Neural cell (in vitro differentiated cells): Measurements from ENCODE around the gene KLHL6. TPM values are rescaled to one million over a fixed set of nuclear protein-coding genes. Genes with fewer than 3 reads are reported as not detected.

Experiments
- H2AFZ ChIP-seq: fragments of 200-600, 300-800 bp; sonication (generic), shearing (Covaris generic); 2 replicates; pipeline ENCODE4 v1.6.0; 2014; ENCODE audit warnings: low read depth, mild to moderate bottlenecking, antibody characterized with exemption, low read length, moderate library complexity
- H3F3A ChIP-seq: fragments of 200-600 bp; shearing (Covaris generic); 2 replicates; pipeline ENCODE4 v1.6.1; 2016; ENCODE audit warnings: mild to moderate bottlenecking, moderate library complexity, mixed read lengths, antibody characterized with exemption, low read length; ENCODE audit not compliant: insufficient read depth, poor library complexity, severe bottlenecking
- H3K27ac ChIP-seq: fragments of 200-600, 300-800 bp; sonication (generic), shearing (Covaris generic); 2 replicates; pipeline ENCODE4 v1.5.1; 2014; ENCODE audit warnings: mild to moderate bottlenecking, low read length, moderate library complexity
- H3K27me3 ChIP-seq: fragments of 300-800, 200-600 bp; sonication (generic), shearing (Covaris generic); 2 replicates; pipeline ENCODE4 v1.6.0; 2014; ENCODE audit warnings: mild to moderate bottlenecking, low read depth, low read length, moderate library complexity; ENCODE audit not compliant: insufficient read depth
- H3K36me3 ChIP-seq: fragments of 300-800, 200-600 bp; sonication (generic), shearing (Covaris generic); 2 replicates; pipeline ENCODE4 v1.5.1; 2014; ENCODE audit warnings: mild to moderate bottlenecking, antibody characterized with exemption, low read length, moderate library complexity; ENCODE audit not compliant: insufficient read depth
- H3K4me2 ChIP-seq: fragments of 300-800, 200-600 bp; sonication (generic), shearing (Covaris generic); 2 replicates; pipeline ENCODE4 v1.6.0; 2014; ENCODE audit warnings: mild to moderate bottlenecking, low read length
- H3K4me3 ChIP-seq: fragments of 300-800, 200-600 bp; sonication (generic), shearing (Covaris generic); 2 replicates; pipeline ENCODE4 v1.5.1; 2014; ENCODE audit warnings: mild to moderate bottlenecking, low read length, moderate library complexity
- H3K79me2 ChIP-seq: fragments of 200-600 bp; shearing (Covaris generic); replicated peaks from 2 replicates; pipeline ENCODE4 v1.6.0; 2014; ENCODE audit warnings: mild to moderate bottlenecking, low read length, moderate library complexity; ENCODE audit not compliant: insufficient read depth
- H3K9ac ChIP-seq: fragments of 300-800, 200-600 bp; sonication (generic), shearing (Covaris generic); 2 replicates; pipeline ENCODE4 v1.6.1; 2016; ENCODE audit warnings: mild to moderate bottlenecking, low read length, mixed read lengths
- H3K9me2 ChIP-seq: fragments of 200-600 bp; shearing (Covaris generic); 2 replicates; pipeline ENCODE4 v1.6.1; 2016; ENCODE audit warnings: mild to moderate bottlenecking, low read length, mixed read lengths; ENCODE audit not compliant: insufficient read depth
- H3K9me3 ChIP-seq: fragments of 200-600, 300-800 bp; sonication (generic), shearing (Covaris generic); 2 replicates; pipeline ENCODE4 v1.6.1; 2016; ENCODE audit warnings: mild to moderate bottlenecking, mixed run types, low read length, moderate library complexity, mixed read lengths
- H4K20me1 ChIP-seq: fragments of 200-600 bp; shearing (Covaris generic); 2 replicates; pipeline ENCODE4 v1.6.1; 2016; ENCODE audit warnings: mild to moderate bottlenecking, mixed run types; ENCODE audit not compliant: insufficient read depth
- EP300 ChIP-seq: fragments of 450-650 bp; conservative IDR thresholded peaks from 2 replicates; pipeline ENCODE4 v1.6.1; 2014; ENCODE audit warnings: antibody characterized with exemption, mild to moderate bottlenecking, moderate library complexity; ENCODE audit not compliant: poor library complexity, severe bottlenecking
- EZH2 ChIP-seq: fragments of 200-600, 300-800 bp; shearing (Covaris generic), sonication (generic); IDR thresholded peaks from 2 replicates; pipeline ENCODE4 v1.6.1; 2014; ENCODE audit warnings: antibody characterized with exemption, low read length, borderline replicate concordance, mild to moderate bottlenecking; ENCODE audit not compliant: insufficient read depth, poor library complexity, severe bottlenecking
- MXI1 ChIP-seq: fragments of 450-650 bp; conservative IDR thresholded peaks from 2 replicates; pipeline ENCODE4 v1.6.1; 2014; ENCODE audit warnings: antibody characterized with exemption, mild to moderate bottlenecking; ENCODE audit not compliant: poor library complexity, severe bottlenecking
- POLR2AphosphoS5 ChIP-seq: IDR thresholded peaks from 2 replicates; pipeline ENCODE4 v1.6.1; 2012
- RAD21 ChIP-seq: fragments of 450-650 bp; conservative IDR thresholded peaks from 2 replicates; pipeline ENCODE4 v1.6.1; 2014; ENCODE audit warnings: antibody characterized with exemption, mild to moderate bottlenecking, moderate library complexity
- SMC3 ChIP-seq: fragments of 450-650 bp; conservative IDR thresholded peaks from 2 replicates; pipeline ENCODE4 v1.6.1; 2014; ENCODE audit warnings: antibody characterized with exemption, mild to moderate bottlenecking, moderate library complexity; ENCODE audit not compliant: poor library complexity
- TAF1 ChIP-seq: IDR thresholded peaks from 2 replicates; pipeline ENCODE4 v1.6.1; 2012; ENCODE audit warnings: low read depth
- polyA plus RNA-seq: library from polyadenylated mRNA; depleted of rRNA; stranded (reverse); fragments of >200 nt; gene quantifications from 2 replicates; pipeline ENCODE4 v1.2.3, GENCODE V29; 2014
- TF ChIP-seq, protein P1 (sequence below): fragments of 450-650 bp; IDR thresholded peaks from 2 replicates; pipeline ENCODE4 v1.5.1; 2014; ENCODE audit warnings: antibody characterized with exemption, mild to moderate bottlenecking, moderate library complexity; ENCODE audit not compliant: poor library complexity, severe bottlenecking
- TF ChIP-seq, protein P2 (sequence below): IDR thresholded peaks from 2 replicates; pipeline ENCODE4 v1.6.1; 2012; ENCODE audit warnings: borderline replicate concordance

Gene KLHL6
- polyA plus RNA-seq, 1 donor from 2014 or later: not detected

DNA sequence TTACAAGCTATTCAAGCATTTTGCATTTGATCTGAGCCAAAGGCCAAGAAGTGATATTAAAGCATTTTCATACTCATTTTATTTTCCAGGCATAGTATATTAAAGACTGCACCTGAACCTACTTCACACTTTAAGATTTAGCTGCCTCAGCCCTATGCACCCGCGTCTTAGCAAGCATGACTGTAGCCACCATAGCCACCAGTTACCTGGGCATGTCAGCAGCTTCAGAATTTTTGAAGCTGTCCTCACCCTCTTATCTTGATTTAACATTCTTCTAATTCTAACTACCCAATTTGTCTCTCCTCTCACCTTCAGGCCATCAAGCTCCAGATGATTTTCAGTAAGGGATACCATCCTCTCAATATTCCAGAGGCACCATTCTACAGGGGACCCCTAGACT lies 39.1 kb upstream of the KLHL6 start:
- no peak overlapping the region for H3K4me3 ChIP-seq
- H3K9ac ChIP-seq: no peak overlapping the region
- no peaks in the 10 kb centered on the region for H3K36me3 ChIP-seq
- H3K4me2 ChIP-seq: no peak overlapping the region
- no peaks in the 10 kb centered on the region for H3K79me2 ChIP-seq
- no peak overlapping the region for H2AFZ ChIP-seq
- no peaks in the 10 kb centered on the region for H3K9me2 ChIP-seq
- H3K27ac ChIP-seq: no peak overlapping the region
- H4K20me1 ChIP-seq: no peaks in the 10 kb centered on the region
- no peaks in the 10 kb centered on the region for H3F3A ChIP-seq
- H3K27me3 ChIP-seq: no peaks in the 10 kb centered on the region
- no peaks in the 10 kb centered on the region for H3K9me3 ChIP-seq
- TF ChIP-seq SMC3 (no peak), POLR2AphosphoS5 (no peak), TAF1 (no peak), MXI1 (no peak), EP300 (no peak), RAD21 (no peak), EZH2 (no peak)
- TF ChIP-seq, protein P1, sequence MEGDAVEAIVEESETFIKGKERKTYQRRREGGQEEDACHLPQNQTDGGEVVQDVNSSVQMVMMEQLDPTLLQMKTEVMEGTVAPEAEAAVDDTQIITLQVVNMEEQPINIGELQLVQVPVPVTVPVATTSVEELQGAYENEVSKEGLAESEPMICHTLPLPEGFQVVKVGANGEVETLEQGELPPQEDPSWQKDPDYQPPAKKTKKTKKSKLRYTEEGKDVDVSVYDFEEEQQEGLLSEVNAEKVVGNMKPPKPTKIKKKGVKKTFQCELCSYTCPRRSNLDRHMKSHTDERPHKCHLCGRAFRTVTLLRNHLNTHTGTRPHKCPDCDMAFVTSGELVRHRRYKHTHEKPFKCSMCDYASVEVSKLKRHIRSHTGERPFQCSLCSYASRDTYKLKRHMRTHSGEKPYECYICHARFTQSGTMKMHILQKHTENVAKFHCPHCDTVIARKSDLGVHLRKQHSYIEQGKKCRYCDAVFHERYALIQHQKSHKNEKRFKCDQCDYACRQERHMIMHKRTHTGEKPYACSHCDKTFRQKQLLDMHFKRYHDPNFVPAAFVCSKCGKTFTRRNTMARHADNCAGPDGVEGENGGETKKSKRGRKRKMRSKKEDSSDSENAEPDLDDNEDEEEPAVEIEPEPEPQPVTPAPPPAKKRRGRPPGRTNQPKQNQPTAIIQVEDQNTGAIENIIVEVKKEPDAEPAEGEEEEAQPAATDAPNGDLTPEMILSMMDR: no peak
- TF ChIP-seq, protein P2, sequence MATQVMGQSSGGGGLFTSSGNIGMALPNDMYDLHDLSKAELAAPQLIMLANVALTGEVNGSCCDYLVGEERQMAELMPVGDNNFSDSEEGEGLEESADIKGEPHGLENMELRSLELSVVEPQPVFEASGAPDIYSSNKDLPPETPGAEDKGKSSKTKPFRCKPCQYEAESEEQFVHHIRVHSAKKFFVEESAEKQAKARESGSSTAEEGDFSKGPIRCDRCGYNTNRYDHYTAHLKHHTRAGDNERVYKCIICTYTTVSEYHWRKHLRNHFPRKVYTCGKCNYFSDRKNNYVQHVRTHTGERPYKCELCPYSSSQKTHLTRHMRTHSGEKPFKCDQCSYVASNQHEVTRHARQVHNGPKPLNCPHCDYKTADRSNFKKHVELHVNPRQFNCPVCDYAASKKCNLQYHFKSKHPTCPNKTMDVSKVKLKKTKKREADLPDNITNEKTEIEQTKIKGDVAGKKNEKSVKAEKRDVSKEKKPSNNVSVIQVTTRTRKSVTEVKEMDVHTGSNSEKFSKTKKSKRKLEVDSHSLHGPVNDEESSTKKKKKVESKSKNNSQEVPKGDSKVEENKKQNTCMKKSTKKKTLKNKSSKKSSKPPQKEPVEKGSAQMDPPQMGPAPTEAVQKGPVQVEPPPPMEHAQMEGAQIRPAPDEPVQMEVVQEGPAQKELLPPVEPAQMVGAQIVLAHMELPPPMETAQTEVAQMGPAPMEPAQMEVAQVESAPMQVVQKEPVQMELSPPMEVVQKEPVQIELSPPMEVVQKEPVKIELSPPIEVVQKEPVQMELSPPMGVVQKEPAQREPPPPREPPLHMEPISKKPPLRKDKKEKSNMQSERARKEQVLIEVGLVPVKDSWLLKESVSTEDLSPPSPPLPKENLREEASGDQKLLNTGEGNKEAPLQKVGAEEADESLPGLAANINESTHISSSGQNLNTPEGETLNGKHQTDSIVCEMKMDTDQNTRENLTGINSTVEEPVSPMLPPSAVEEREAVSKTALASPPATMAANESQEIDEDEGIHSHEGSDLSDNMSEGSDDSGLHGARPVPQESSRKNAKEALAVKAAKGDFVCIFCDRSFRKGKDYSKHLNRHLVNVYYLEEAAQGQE: no peak

DNA sequence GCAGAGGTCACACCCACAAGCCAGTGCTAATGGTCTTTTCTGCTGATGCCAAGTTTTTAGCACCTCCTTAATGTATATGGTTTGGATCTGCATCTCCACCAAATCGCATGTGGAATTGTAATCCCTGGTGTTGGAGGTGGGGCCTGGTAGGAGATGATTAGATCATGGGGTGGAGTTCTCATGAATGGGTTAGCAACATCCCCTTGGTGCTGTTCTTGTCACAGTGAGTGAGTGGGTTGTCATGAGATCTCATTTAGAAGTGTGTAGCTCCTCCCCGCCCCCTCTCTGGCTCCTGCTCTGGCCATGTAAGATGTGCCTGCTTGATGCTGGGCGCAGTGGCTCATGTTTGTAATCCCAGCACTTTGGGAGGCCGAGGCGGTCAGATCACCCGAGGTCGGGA lies 37.3 kb upstream of the KLHL6 start:
- H3K4me3 ChIP-seq: no peak overlapping the region
- no peaks in the 10 kb centered on the region for H3K79me2 ChIP-seq
- H3K9me3 ChIP-seq: no peaks in the 10 kb centered on the region
- H4K20me1 ChIP-seq: no peaks in the 10 kb centered on the region
- H3K9ac ChIP-seq: no peak overlapping the region
- TF ChIP-seq, protein P1: no peak
- no peak for TF ChIP-seq EZH2
- no peak for TF ChIP-seq RAD21
- TF ChIP-seq, protein P2: no peak
- TF ChIP-seq SMC3: no peak
- no peak for TF ChIP-seq EP300
- TF ChIP-seq MXI1: no peak
- no peak for TF ChIP-seq POLR2AphosphoS5
- no peak for TF ChIP-seq TAF1
- no peak overlapping the region for H3K4me2 ChIP-seq
- no peaks in the 10 kb centered on the region for H3K27me3 ChIP-seq
- no peaks in the 10 kb centered on the region for H3K9me2 ChIP-seq
- H3K36me3 ChIP-seq: no peaks in the 10 kb centered on the region
- H2AFZ ChIP-seq: no peak overlapping the region
- no peaks in the 10 kb centered on the region for H3F3A ChIP-seq
- H3K27ac ChIP-seq: no peak overlapping the region
